ENCODE results near the gene KCNH5.

DNA sequence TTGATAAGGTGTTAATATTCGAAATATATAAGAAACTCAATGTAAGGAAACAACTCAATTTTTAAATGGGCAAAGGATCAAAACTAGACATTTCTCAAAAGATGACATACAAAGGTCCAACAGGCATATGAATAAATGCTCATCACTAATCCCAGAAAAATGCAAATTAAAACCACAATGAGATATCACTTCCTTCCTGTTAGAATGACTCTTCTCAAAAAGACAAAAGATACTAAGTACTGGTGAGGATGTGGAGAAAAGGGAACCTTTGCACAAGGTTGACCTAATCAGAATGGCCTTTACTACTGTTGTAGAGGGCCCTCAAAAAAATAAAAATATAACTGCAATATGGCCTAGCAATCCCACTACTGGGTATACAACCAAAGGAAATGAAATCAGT is 383.4 kb downstream of the KCNH5 start:
- TF ChIP-seq, protein P1, sequence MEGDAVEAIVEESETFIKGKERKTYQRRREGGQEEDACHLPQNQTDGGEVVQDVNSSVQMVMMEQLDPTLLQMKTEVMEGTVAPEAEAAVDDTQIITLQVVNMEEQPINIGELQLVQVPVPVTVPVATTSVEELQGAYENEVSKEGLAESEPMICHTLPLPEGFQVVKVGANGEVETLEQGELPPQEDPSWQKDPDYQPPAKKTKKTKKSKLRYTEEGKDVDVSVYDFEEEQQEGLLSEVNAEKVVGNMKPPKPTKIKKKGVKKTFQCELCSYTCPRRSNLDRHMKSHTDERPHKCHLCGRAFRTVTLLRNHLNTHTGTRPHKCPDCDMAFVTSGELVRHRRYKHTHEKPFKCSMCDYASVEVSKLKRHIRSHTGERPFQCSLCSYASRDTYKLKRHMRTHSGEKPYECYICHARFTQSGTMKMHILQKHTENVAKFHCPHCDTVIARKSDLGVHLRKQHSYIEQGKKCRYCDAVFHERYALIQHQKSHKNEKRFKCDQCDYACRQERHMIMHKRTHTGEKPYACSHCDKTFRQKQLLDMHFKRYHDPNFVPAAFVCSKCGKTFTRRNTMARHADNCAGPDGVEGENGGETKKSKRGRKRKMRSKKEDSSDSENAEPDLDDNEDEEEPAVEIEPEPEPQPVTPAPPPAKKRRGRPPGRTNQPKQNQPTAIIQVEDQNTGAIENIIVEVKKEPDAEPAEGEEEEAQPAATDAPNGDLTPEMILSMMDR (conservative IDR thresholded peaks at IDR 0.05; ENCODE audit: low read length) = no peak
- no peak for TF ChIP-seq EZH2phosphoT487 (IDR thresholded peaks at IDR 0.05; ENCODE audit: borderline replicate concordance, low read depth, low read length)

Data from OCI-LY7 (cell line).